Breast epithelium (tissue), 4 donors: Measurements from ENCODE around the gene NKX2-4. TPM values are rescaled to one million over a fixed set of nuclear protein-coding genes. Genes with fewer than 3 reads are reported as not detected.

Experiments used
- DNase-seq, 2 donors: peaks; one replicate each; pipeline ENCODE4 v3.0.0-alpha.2; 2019; ENCODE audit warnings: low spot score in 2 of 2
- H3K27ac ChIP-seq, 2 donors: fragments of 200-600 bp; sonication (generic) in 1 of 2; one replicate each; pipeline ENCODE4 v1.5.1; 2016 to 2019; ENCODE audit warnings: mild to moderate bottlenecking in 1 of 2
- H3K27me3 ChIP-seq, 2 donors: fragments of 200-600 bp; sonication (generic) in 1 of 2; one replicate each; pipeline versions ENCODE4 v1.5.1 to v1.6.0; 2017 to 2019; ENCODE audit warnings: control low read depth in 1 of 2, mild to moderate bottlenecking in 1 of 2
- H3K36me3 ChIP-seq: fragments of 200-600 bp; one replicate; pipeline ENCODE4 v1.5.1; 2019
- H3K4me1 ChIP-seq, 2 donors: fragments of 200-600 bp; sonication (generic); one replicate each; pipeline ENCODE4 v1.5.1; 2016 to 2019; ENCODE audit warnings: control low read depth in 1 of 2
- H3K4me3 ChIP-seq, 3 donors: fragments of 200-600 bp; sonication (generic); 1 replicate in 2 of 3; 2 replicates in 1 of 3; pipeline ENCODE4 v1.5.1; 2016 to 2019; ENCODE audit warnings: mild to moderate bottlenecking in 3 of 3, moderate library complexity in 2 of 3
- H3K9me3 ChIP-seq, 2 donors: fragments of 200-600 bp; sonication (generic) in 1 of 2; one replicate each; pipeline ENCODE4 v1.5.1; 2016 to 2019; ENCODE audit warnings: control low read depth in 1 of 2
- CTCF ChIP-seq, 3 donors: fragments of 450-650 bp; IDR thresholded peaks; one replicate each; pipeline ENCODE4 v1.5.1; 2016 to 2017; ENCODE audit warnings: antibody characterized with exemption in 3 of 3, mild to moderate bottlenecking in 3 of 3, moderate library complexity in 3 of 3
- POLR2A ChIP-seq: fragments of 450-650 bp; IDR thresholded peaks from one replicate; pipeline ENCODE4 v1.6.1; 2016; ENCODE audit warnings: antibody characterized with exemption, mild to moderate bottlenecking, moderate library complexity
- POLR2AphosphoS5 ChIP-seq, 3 donors: sonication (generic); formaldehyde crosslinking; IDR thresholded peaks; one replicate each; pipeline ENCODE4 v1.6.1; 2017; ENCODE audit warnings: antibody characterized with exemption in 3 of 3
- intact Hi-C: fragments of 100-400 bp; cut with DNase I; formaldehyde crosslinking; loops from one replicate; pipeline ENCODE4 v1.15.1; 2023; ENCODE audit warnings: low total_unique reads
- total RNA-seq, 3 donors: library from RNA; depleted of rRNA; stranded (reverse); fragments of >200 nt; gene quantifications; one replicate each; pipeline ENCODE4 v1.1.0, GENCODE V29; 2016

The NKX2-4 gene
- total RNA-seq, 3 donors from 2014 or later, result not detected

DNA sequence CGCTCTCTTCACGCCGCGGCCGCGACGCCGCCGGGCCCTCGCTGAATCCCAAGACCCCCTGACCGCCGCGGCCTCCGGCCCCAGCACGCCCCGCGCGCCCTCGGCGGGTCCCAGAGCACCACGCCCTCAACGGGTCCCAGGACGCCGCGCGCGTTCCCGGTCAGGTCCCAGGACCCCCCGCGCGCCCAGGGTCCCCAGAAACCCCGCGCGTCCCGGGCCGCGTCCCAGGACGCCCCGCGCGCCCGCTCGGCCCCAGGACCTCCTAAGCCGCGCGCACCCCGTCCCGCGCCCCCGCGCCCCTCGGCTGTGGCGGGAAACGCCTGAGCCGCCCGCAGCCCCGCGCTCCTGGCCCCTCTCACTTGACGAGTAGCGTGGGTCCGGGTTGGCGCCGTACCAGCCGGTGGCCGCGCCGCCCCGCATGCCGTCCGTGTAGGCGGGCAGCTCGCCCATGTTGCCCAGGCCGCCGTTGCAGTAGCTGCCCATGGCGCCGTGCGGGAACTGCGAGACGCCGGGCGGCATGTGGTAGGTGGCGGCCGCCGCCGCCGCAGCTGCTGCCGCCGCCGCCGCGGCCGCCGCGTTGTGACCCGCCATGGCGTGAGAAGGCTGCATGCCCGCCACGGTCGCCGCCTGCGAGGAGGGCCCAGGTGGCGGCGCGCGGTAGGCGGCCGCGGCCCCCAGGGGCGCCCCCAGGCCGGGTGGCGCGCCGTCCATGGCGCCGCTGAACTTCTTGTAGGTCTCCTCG, 556 bp downstream of the NKX2-4 start:
- DNase-seq, result no peak
- peak overlapping the region in 2 of 3 donors; percentile 19 to 57 for H3K4me3 ChIP-seq
- no peak for TF ChIP-seq CTCF (IDR thresholded peaks at IDR 0.05)
- no peak for TF ChIP-seq POLR2AphosphoS5 (IDR thresholded peaks at IDR 0.05)
- TF ChIP-seq POLR2A, result no peak
- no peak overlapping the region for H3K27ac ChIP-seq
- intact Hi-C loops, result no loop called here
- no peaks in the 10 kb centered on the region for H3K36me3 ChIP-seq
- peaks cover 14 to 80% of the 10 kb centered on the region in 2 donors for H3K27me3 ChIP-seq
- H3K4me1 ChIP-seq, result peaks cover 0 to 8% of the 10 kb centered on the region in 2 donors
- H3K9me3 ChIP-seq, result no peaks in the 10 kb centered on the region

- intact Hi-C loops, result no loop called here
- TF ChIP-seq CTCF (IDR thresholded peaks at IDR 0.05) (no peak), POLR2AphosphoS5 (IDR thresholded peaks at IDR 0.05) (no peak), POLR2A (no peak)
- peak overlapping the region in 2 of 3 donors; percentile 19 to 57 for H3K4me3 ChIP-seq
- DNase-seq, result no peak
- no peaks in the 10 kb centered on the region for H3K9me3 ChIP-seq
- no peaks in the 10 kb centered on the region for H3K36me3 ChIP-seq
- H3K27me3 ChIP-seq, result peaks cover 14 to 76% of the 10 kb centered on the region in 2 donors
- H3K27ac ChIP-seq, result no peak overlapping the region
- peaks cover 0 to 8% of the 10 kb centered on the region in 2 donors for H3K4me1 ChIP-seq
Measured at GRCh38 chr20:21395666-21396598, 1.4 kb downstream of the NKX2-4 start.

- Histone ChIP-seq H3K4me3 (no peak overlapping the region), H3K27me3 (peaks cover 14 to 68% of the 10 kb centered on the region in 2 donors), H3K4me1 (peaks cover 0 to 8% of the 10 kb centered on the region in 2 donors), H3K9me3 (no peaks in the 10 kb centered on the region), H3K27ac (no peak overlapping the region), H3K36me3 (no peaks in the 10 kb centered on the region)
- intact Hi-C loops, result no loop called here
- no peak for TF ChIP-seq POLR2A
- TF ChIP-seq POLR2AphosphoS5 (IDR thresholded peaks at IDR 0.05), result no peak
- TF ChIP-seq CTCF (IDR thresholded peaks at IDR 0.05), result no peak
- no peak for DNase-seq
Measured at GRCh38 chr20:21395051-21395665, 2.2 kb downstream of the NKX2-4 start.

DNA sequence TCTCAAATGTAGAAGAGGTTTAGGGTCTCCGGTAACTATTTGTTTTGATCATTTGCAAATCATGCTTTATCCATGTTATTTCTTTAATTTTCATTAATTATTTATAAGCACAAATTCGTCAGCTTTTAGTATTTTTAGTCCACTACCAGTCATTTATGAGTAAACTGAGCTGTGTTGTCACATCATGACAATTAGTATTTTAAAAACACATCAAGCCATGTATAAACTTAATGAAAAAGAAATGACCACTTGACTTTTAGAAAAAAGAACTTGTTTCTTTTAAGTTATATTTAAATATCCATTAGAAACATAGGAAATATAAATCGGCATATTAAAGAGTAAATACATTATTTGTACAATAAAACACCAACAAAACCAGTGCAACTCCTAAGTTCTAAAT, 2.8 kb downstream of the NKX2-4 start:
- Histone ChIP-seq H3K27ac (no peak overlapping the region), H3K4me3 (no peak overlapping the region), H3K27me3 (peaks cover 14 to 62% of the 10 kb centered on the region in 2 donors), H3K36me3 (no peaks in the 10 kb centered on the region), H3K4me1 (peaks cover 0 to 8% of the 10 kb centered on the region in 2 donors), H3K9me3 (no peaks in the 10 kb centered on the region)
- intact Hi-C loops, result no loop called here
- TF ChIP-seq POLR2AphosphoS5 (IDR thresholded peaks at IDR 0.05) (no peak), CTCF (IDR thresholded peaks at IDR 0.05) (no peak), POLR2A (no peak)
- DNase-seq, result no peak
